Measurements from ENCODE around the gene OR9Q1.

OR9Q1 gene

GRCh38 chr11:58003591-58003990, 20.1 kb upstream of the OR9Q1 start:
- DNase-seq: no peak
- TF ChIP-seq GATA1 (IDR thresholded peaks at IDR 0.05; ENCODE audit: low read depth, low read length) (no peak), POLR2A (IDR thresholded peaks at IDR 0.05; ENCODE audit: low read length) (no peak)

GRCh38 chr11:58004664-58005063, 19.0 kb upstream of the OR9Q1 start:
- DNase-seq: no peak

GRCh38 chr11:58006940-58007339, 16.7 kb upstream of the OR9Q1 start:
- no peak for TF ChIP-seq GATA1 (IDR thresholded peaks at IDR 0.05; ENCODE audit: low read depth, low read length)
- no peak for TF ChIP-seq POLR2A (IDR thresholded peaks at IDR 0.05; ENCODE audit: low read length)
- DNase-seq: no peak

More at GRCh38 chr11:58004664-58005063, 19.0 kb upstream of the OR9Q1 start:
- TF ChIP-seq POLR2A (IDR thresholded peaks at IDR 0.05; ENCODE audit: low read length): no peak
- TF ChIP-seq GATA1 (IDR thresholded peaks at IDR 0.05; ENCODE audit: low read depth, low read length): no peak

GRCh38 chr11:58011771-58012170, 11.9 kb upstream of the OR9Q1 start:
- TF ChIP-seq GATA1 (IDR thresholded peaks at IDR 0.05; ENCODE audit: low read depth, low read length) (no peak), POLR2A (IDR thresholded peaks at IDR 0.05; ENCODE audit: low read length) (no peak)
- DNase-seq: no peak

GRCh38 chr11:58024601-58025091, 965 bp downstream of the OR9Q1 start:
- DNase-seq: no peak

GRCh38 chr11:58027341-58027740, 3.7 kb downstream of the OR9Q1 start:
- TF ChIP-seq POLR2A (IDR thresholded peaks at IDR 0.05; ENCODE audit: low read length) (no peak), GATA1 (IDR thresholded peaks at IDR 0.05; ENCODE audit: low read depth, low read length) (no peak)
- no peak for DNase-seq

More at GRCh38 chr11:58024601-58025091, 965 bp downstream of the OR9Q1 start:
- TF ChIP-seq POLR2A (IDR thresholded peaks at IDR 0.05; ENCODE audit: low read length) (no peak), GATA1 (IDR thresholded peaks at IDR 0.05; ENCODE audit: low read depth, low read length) (no peak)

GRCh38 chr11:58028687-58029411, 5.2 kb downstream of the OR9Q1 start:
- no peak for DNase-seq
- TF ChIP-seq GATA1 (IDR thresholded peaks at IDR 0.05; ENCODE audit: low read depth, low read length): no peak
- no peak for TF ChIP-seq POLR2A (IDR thresholded peaks at IDR 0.05; ENCODE audit: low read length)

GRCh38 chr11:58030653-58031052, 7.0 kb downstream of the OR9Q1 start, which contains the start of gene OR6Q1:
Gene OR6Q1, plus strand, starts transcription at chr11:58030953. Its CDS starts 0 bp downstream, at chr11:58030953.
- no peak for DNase-seq
- TF ChIP-seq GATA1 (IDR thresholded peaks at IDR 0.05; ENCODE audit: low read depth, low read length): no peak
- TF ChIP-seq POLR2A (IDR thresholded peaks at IDR 0.05; ENCODE audit: low read length): no peak

- TF ChIP-seq GATA1 (IDR thresholded peaks at IDR 0.05; ENCODE audit: low read depth, low read length) (no peak), POLR2A (IDR thresholded peaks at IDR 0.05; ENCODE audit: low read length) (no peak)
- no peak for DNase-seq
Observed at GRCh38 chr11:58034471-58034870, 10.8 kb downstream of the OR9Q1 start.

GRCh38 chr11:58039589-58039988, 15.9 kb downstream of the OR9Q1 start:
- TF ChIP-seq POLR2A (IDR thresholded peaks at IDR 0.05; ENCODE audit: low read length) (no peak), GATA1 (IDR thresholded peaks at IDR 0.05; ENCODE audit: low read depth, low read length) (no peak)
- DNase-seq: no peak

GRCh38 chr11:58043379-58043778, 19.7 kb downstream of the OR9Q1 start:
- no peak for TF ChIP-seq POLR2A (IDR thresholded peaks at IDR 0.05; ENCODE audit: low read length)
- no peak for TF ChIP-seq GATA1 (IDR thresholded peaks at IDR 0.05; ENCODE audit: low read depth, low read length)

GRCh38 chr11:58046231-58046630, 22.6 kb downstream of the OR9Q1 start:
- no peak for DNase-seq
- TF ChIP-seq GATA1 (IDR thresholded peaks at IDR 0.05; ENCODE audit: low read depth, low read length): no peak
- TF ChIP-seq POLR2A (IDR thresholded peaks at IDR 0.05; ENCODE audit: low read length): no peak

More at GRCh38 chr11:58043379-58043778, 19.7 kb downstream of the OR9Q1 start:
- no peak for DNase-seq

GRCh38 chr11:58047818-58048217, 24.1 kb downstream of the OR9Q1 start:
- TF ChIP-seq POLR2A (IDR thresholded peaks at IDR 0.05; ENCODE audit: low read length) (no peak), GATA1 (IDR thresholded peaks at IDR 0.05; ENCODE audit: low read depth, low read length) (no peak)

GRCh38 chr11:58055806-58056401, 32.2 kb downstream of the OR9Q1 start:
- DNase-seq: no peak
- no peak for TF ChIP-seq GATA1 (IDR thresholded peaks at IDR 0.05; ENCODE audit: low read depth, low read length)
- TF ChIP-seq POLR2A (IDR thresholded peaks at IDR 0.05; ENCODE audit: low read length): no peak

More at GRCh38 chr11:58047818-58048217, 24.1 kb downstream of the OR9Q1 start:
- peak in 1 of 2 experiments; percentile 10 for DNase-seq

Measured in erythroblast (primary cell).